ENCODE results near the gene ASTN1.

ASTN1 gene

DNA sequence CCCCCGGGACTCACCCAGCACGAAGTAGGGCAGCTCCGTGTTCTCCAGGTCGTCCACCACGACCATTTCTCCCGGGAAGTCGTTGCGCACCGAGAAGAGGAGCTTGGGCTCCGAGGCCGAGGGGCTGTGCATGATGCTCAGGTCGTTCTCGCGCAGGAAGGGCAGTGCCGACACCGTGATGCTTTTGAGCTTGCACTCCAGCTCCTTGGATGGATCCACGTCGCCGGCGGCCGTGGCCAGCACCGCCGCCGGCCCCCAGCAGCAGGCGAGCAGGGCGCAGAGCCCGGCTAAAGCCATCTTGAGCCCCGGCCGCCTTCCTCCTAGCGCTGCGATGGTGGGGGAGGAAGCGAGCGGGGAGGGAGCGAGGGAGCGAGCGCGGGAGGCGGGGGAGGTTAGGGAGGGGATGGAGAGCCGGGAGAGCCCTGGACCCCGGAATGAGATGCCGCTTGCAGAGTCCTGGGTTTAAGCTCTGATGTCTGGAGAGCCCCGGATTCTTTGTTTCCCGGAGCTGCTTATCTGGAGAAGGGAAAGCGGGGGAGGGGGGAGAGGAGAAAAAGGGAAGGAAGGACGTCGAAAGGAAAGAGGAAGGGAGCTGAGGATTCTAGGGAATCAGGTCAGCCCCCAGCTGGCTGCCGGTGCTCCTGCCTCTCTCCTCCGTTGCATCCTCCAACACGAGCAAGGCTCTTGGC lies at the start of gene ASTN1:
ASTN1 (minus strand) TSS at position 333 of the 689 bp plus-strand sequence; CDS start at position 297, 36 bp downstream.
- Histone ChIP-seq H2AFZ (ENCODE audit: low read length, unreplicated experiment) (no peak within 1 kb of the TSS), H3K27me3 (ENCODE audit: insufficient read depth, low read length) (peaks cover 84% of the 10 kb centered on the region), H3K4me3 (ENCODE audit: low read depth, low read length) (no peak within 1 kb of the TSS), H3K4me1 (ENCODE audit: control insufficient read depth, insufficient read depth, low read length, unreplicated experiment) (no peaks in the 10 kb centered on the region), H3K27ac (ENCODE audit: low read depth, low read length) (no peak within 1 kb of the TSS), H3K79me2 (ENCODE audit: control insufficient read depth, insufficient read depth, low read length, unreplicated experiment) (no peaks in the 10 kb centered on the region), H3K36me3 (ENCODE audit: insufficient read depth, low read length) (no peaks in the 10 kb centered on the region)

DNA sequence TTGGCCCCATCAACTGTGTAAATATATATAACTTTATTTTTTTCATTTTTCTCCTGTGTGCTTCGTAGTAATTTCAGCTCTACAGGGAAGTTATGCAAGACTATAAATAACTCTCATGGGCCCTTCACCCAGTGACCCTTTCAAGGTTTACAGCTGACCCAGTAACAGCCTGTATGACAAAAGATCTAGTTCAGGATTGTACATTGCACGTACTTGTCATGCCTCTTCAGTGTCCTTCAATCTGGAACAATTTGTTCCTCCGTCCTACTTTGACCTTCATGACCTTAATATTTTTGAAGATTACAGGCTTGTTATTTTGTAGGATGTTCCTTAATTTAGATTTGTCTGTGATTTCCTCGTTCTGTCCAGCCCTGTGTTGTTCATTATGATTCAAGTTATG lies 46.7 kb upstream of the ASTN1 start:
- no peaks in the 10 kb centered on the region for H3K79me2 ChIP-seq (ENCODE audit: control insufficient read depth, insufficient read depth, low read length, unreplicated experiment)
- H3K27me3 ChIP-seq (ENCODE audit: insufficient read depth, low read length) = no peaks in the 10 kb centered on the region
- no peak overlapping the region for H2AFZ ChIP-seq (ENCODE audit: low read length, unreplicated experiment)
- no peaks in the 10 kb centered on the region for H3K4me1 ChIP-seq (ENCODE audit: control insufficient read depth, insufficient read depth, low read length, unreplicated experiment)
- H3K36me3 ChIP-seq (ENCODE audit: insufficient read depth, low read length) = no peaks in the 10 kb centered on the region
- no peak overlapping the region for H3K4me3 ChIP-seq (ENCODE audit: low read depth, low read length)
- H3K27ac ChIP-seq (ENCODE audit: low read depth, low read length) = no peak overlapping the region

GRCh38 chr1:177210071-177210470 lies 45.6 kb upstream of the ASTN1 start:
- no peaks in the 10 kb centered on the region for H3K27me3 ChIP-seq (ENCODE audit: insufficient read depth, low read length)
- H2AFZ ChIP-seq (ENCODE audit: low read length, unreplicated experiment) = peak overlapping the region; percentile 2
- H3K4me3 ChIP-seq (ENCODE audit: low read depth, low read length) = no peak overlapping the region
- no peaks in the 10 kb centered on the region for H3K36me3 ChIP-seq (ENCODE audit: insufficient read depth, low read length)
- no peaks in the 10 kb centered on the region for H3K79me2 ChIP-seq (ENCODE audit: control insufficient read depth, insufficient read depth, low read length, unreplicated experiment)
- H3K27ac ChIP-seq (ENCODE audit: low read depth, low read length) = no peak overlapping the region; the same call in 1 of the 2 replicates
- no peaks in the 10 kb centered on the region for H3K4me1 ChIP-seq (ENCODE audit: control insufficient read depth, insufficient read depth, low read length, unreplicated experiment)

- Histone ChIP-seq H3K27ac (ENCODE audit: low read depth, low read length) (no peak overlapping the region), H3K36me3 (ENCODE audit: insufficient read depth, low read length) (no peaks in the 10 kb centered on the region), H3K27me3 (ENCODE audit: insufficient read depth, low read length) (no peaks in the 10 kb centered on the region), H3K4me3 (ENCODE audit: low read depth, low read length) (no peak overlapping the region), H3K79me2 (ENCODE audit: control insufficient read depth, insufficient read depth, low read length, unreplicated experiment) (no peaks in the 10 kb centered on the region), H3K4me1 (ENCODE audit: control insufficient read depth, insufficient read depth, low read length, unreplicated experiment) (no peaks in the 10 kb centered on the region), H2AFZ (ENCODE audit: low read length, unreplicated experiment) (no peak overlapping the region)
These were observed 44.8 kb upstream of the ASTN1 start for GRCh38 chr1:177209357-177209756.

- Histone ChIP-seq H3K4me3 (ENCODE audit: low read depth, low read length) (no peak overlapping the region), H3K4me1 (ENCODE audit: control insufficient read depth, insufficient read depth, low read length, unreplicated experiment) (no peaks in the 10 kb centered on the region), H2AFZ (ENCODE audit: low read length, unreplicated experiment) (no peak overlapping the region), H3K36me3 (ENCODE audit: insufficient read depth, low read length) (no peaks in the 10 kb centered on the region), H3K79me2 (ENCODE audit: control insufficient read depth, insufficient read depth, low read length, unreplicated experiment) (no peaks in the 10 kb centered on the region), H3K27me3 (ENCODE audit: insufficient read depth, low read length) (no peaks in the 10 kb centered on the region), H3K27ac (ENCODE audit: low read depth, low read length) (no peak overlapping the region)
These were observed 44.4 kb upstream of the ASTN1 start for GRCh38 chr1:177208920-177209319.

GRCh38 chr1:177206831-177207355 lies 42.4 kb upstream of the ASTN1 start:
- no peaks in the 10 kb centered on the region for H3K27me3 ChIP-seq (ENCODE audit: insufficient read depth, low read length)
- H3K36me3 ChIP-seq (ENCODE audit: insufficient read depth, low read length) = no peaks in the 10 kb centered on the region
- H3K27ac ChIP-seq (ENCODE audit: low read depth, low read length) = no peak overlapping the region
- no peaks in the 10 kb centered on the region for H3K4me1 ChIP-seq (ENCODE audit: control insufficient read depth, insufficient read depth, low read length, unreplicated experiment)
- H2AFZ ChIP-seq (ENCODE audit: low read length, unreplicated experiment) = no peak overlapping the region
- no peaks in the 10 kb centered on the region for H3K79me2 ChIP-seq (ENCODE audit: control insufficient read depth, insufficient read depth, low read length, unreplicated experiment)
- H3K4me3 ChIP-seq (ENCODE audit: low read depth, low read length) = no peak overlapping the region

GRCh38 chr1:177200290-177200689 lies 35.8 kb upstream of the ASTN1 start:
- Histone ChIP-seq H3K4me3 (ENCODE audit: low read depth, low read length) (no peak overlapping the region), H2AFZ (ENCODE audit: low read length, unreplicated experiment) (no peak overlapping the region), H3K27ac (ENCODE audit: low read depth, low read length) (no peak overlapping the region), H3K27me3 (ENCODE audit: insufficient read depth, low read length) (peaks cover 7% of the 10 kb centered on the region; the same call in 1 of the 2 replicates), H3K4me1 (ENCODE audit: control insufficient read depth, insufficient read depth, low read length, unreplicated experiment) (no peaks in the 10 kb centered on the region), H3K36me3 (ENCODE audit: insufficient read depth, low read length) (no peaks in the 10 kb centered on the region), H3K79me2 (ENCODE audit: control insufficient read depth, insufficient read depth, low read length, unreplicated experiment) (no peaks in the 10 kb centered on the region)

- no peaks in the 10 kb centered on the region for H3K4me1 ChIP-seq (ENCODE audit: control insufficient read depth, insufficient read depth, low read length, unreplicated experiment)
- no peak overlapping the region for H3K27ac ChIP-seq (ENCODE audit: low read depth, low read length)
- no peak overlapping the region for H3K4me3 ChIP-seq (ENCODE audit: low read depth, low read length)
- H3K27me3 ChIP-seq (ENCODE audit: insufficient read depth, low read length) = peaks cover 10% of the 10 kb centered on the region; the same call in 1 of the 2 replicates
- H3K79me2 ChIP-seq (ENCODE audit: control insufficient read depth, insufficient read depth, low read length, unreplicated experiment) = no peaks in the 10 kb centered on the region
- H3K36me3 ChIP-seq (ENCODE audit: insufficient read depth, low read length) = no peaks in the 10 kb centered on the region
- H2AFZ ChIP-seq (ENCODE audit: low read length, unreplicated experiment) = no peak overlapping the region
These were observed 33.7 kb upstream of the ASTN1 start for GRCh38 chr1:177198243-177198642.

DNA sequence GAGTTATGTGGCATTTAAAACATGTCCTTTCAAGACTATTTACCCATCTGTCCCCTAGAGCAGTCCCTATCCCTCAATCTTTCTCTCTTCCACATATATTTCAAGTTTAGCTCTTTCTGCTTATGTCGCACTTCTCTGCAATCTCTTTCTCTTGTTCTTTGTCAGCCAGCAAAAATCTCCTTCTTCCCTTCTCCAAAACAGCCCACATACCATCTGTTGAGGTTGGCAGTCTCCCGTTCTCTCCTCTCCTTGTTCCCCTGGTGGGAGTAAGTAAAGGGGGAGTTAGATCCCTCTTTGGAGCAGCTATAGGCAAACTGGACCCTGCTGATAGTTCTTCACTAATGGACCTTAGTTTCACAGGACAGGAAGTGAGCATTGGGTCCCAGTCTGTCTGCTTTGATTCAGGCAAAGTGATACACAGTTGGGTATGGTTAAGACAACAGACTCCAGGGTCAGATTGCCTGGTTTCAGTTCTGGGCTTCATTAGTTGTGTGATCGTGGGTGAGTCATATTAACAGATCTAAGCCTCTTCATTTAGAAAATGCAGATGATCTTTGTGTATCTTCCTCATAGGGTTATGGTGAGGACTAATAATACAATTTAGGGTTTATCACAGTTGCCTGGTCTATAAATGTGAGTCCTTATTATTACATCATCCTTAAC lies 25.9 kb upstream of the ASTN1 start:
- Histone ChIP-seq H2AFZ (ENCODE audit: low read length, unreplicated experiment) (no peak overlapping the region), H3K27me3 (ENCODE audit: insufficient read depth, low read length) (peaks cover 26% of the 10 kb centered on the region), H3K27ac (ENCODE audit: low read depth, low read length) (no peak overlapping the region)

GRCh38 chr1:177186639-177187038 lies 22.1 kb upstream of the ASTN1 start:
- Histone ChIP-seq H3K4me1 (ENCODE audit: control insufficient read depth, insufficient read depth, low read length, unreplicated experiment) (no peaks in the 10 kb centered on the region), H3K79me2 (ENCODE audit: control insufficient read depth, insufficient read depth, low read length, unreplicated experiment) (no peaks in the 10 kb centered on the region), H3K36me3 (ENCODE audit: insufficient read depth, low read length) (no peaks in the 10 kb centered on the region), H3K27ac (ENCODE audit: low read depth, low read length) (no peak overlapping the region), H3K27me3 (ENCODE audit: insufficient read depth, low read length) (peaks cover 8% of the 10 kb centered on the region; the same call in 1 of the 2 replicates), H2AFZ (ENCODE audit: low read length, unreplicated experiment) (no peak overlapping the region), H3K4me3 (ENCODE audit: low read depth, low read length) (no peak overlapping the region)

More for the DNA sequence above, 25.9 kb upstream of the ASTN1 start:
- H3K4me3 ChIP-seq (ENCODE audit: low read depth, low read length) = no peak overlapping the region
- H3K79me2 ChIP-seq (ENCODE audit: control insufficient read depth, insufficient read depth, low read length, unreplicated experiment) = no peaks in the 10 kb centered on the region
- H3K4me1 ChIP-seq (ENCODE audit: control insufficient read depth, insufficient read depth, low read length, unreplicated experiment) = no peaks in the 10 kb centered on the region
- no peaks in the 10 kb centered on the region for H3K36me3 ChIP-seq (ENCODE audit: insufficient read depth, low read length)

DNA sequence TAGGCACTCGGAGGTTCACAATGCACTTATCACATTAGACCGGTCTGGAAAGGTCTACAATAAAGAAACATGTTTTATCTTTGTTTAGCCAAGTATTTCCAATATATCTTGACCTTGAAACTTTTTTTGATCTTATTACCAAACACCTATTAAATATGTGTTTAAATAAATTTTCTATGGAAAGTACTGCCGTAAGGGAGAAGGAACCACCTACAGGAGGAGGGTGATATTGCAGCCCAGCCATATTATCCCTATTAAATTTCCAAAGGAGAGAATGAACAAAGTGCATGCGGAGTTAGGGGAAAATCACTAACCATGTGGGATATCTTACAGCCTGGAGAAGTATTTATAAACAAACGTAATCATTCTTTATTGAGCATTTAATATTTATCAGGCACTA lies 20.7 kb upstream of the ASTN1 start:
- no peak overlapping the region for H2AFZ ChIP-seq (ENCODE audit: low read length, unreplicated experiment)
- no peaks in the 10 kb centered on the region for H3K4me1 ChIP-seq (ENCODE audit: control insufficient read depth, insufficient read depth, low read length, unreplicated experiment)
- no peak overlapping the region for H3K4me3 ChIP-seq (ENCODE audit: low read depth, low read length)
- H3K36me3 ChIP-seq (ENCODE audit: insufficient read depth, low read length) = no peaks in the 10 kb centered on the region
- no peaks in the 10 kb centered on the region for H3K79me2 ChIP-seq (ENCODE audit: control insufficient read depth, insufficient read depth, low read length, unreplicated experiment)
- H3K27ac ChIP-seq (ENCODE audit: low read depth, low read length) = no peak overlapping the region
- peaks cover 16% of the 10 kb centered on the region for H3K27me3 ChIP-seq (ENCODE audit: insufficient read depth, low read length)

Measured in ACC112 (cell line).